ENCODE results near the gene NDUFA9. TPM values are rescaled to one million over a fixed set of nuclear protein-coding genes. Genes with fewer than 3 reads are reported as not detected.

NDUFA9 gene
- 10 to 100 TPM; 30.6 to 75.2 (median 57.8) TPM for total RNA-seq
- long read RNA-seq, full-length matches to known transcripts, result 16 of 17 reads
- long read RNA-seq, partial matches to known transcripts, result 1 of 17 reads
- long read RNA-seq, other reads (novel, unspliced or antisense), result 0 of 17 reads

DNA sequence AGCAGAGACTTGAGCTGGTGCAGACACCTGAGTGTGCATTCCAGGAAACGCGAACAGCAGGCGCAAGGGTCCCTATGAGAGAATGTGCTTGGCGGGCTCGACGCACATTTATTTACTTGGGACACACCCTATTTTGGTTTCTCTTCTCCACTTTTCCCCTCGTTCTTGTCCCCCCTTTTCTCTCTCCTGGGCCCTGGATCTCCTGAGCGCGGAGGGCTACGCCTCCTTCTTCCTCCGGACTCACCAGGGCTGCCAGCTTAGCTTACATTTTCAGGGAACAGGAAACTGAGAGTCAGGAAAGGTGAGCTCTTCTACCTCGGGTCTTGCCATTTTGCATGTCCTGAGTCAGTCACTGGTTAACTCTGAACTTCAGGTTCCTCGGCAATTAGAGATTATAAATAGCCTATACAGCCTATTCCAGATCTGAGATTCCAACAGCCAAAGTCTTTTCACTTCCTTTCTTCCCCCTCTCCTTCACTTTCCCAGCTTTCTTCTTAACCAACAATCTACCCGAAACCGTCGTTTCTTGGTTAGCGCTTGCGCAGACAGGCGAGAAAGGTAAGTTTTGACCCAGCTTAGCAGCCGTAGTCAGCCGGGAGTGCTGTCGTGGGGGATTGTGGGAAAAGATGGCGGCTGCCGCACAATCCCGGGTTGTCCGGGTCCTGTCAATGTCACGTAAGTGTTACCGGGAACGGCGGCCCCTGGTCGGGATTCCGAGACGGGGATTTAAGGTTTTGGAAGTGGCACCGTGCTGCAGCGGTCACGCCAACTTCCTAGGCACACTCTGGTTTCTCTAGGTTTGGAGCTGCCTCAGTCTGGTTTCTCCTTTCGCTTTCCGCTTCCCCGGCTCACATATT, at the start of gene NDUFA9, which contains the start of gene AKAP3:
NDUFA9 (plus strand) TSS at position 614 of the 857 bp plus-strand sequence; CDS start at position 627, 13 bp downstream.
AKAP3 (minus strand) TSS at position 551 of the 857 bp plus-strand sequence. CDS start 10,855 bp downstream, outside the sequence.
- peak; percentile 80 to 90 (median 86) for DNase-seq
- Histone ChIP-seq H3K4me3 (peak within 1 kb of the TSS; percentile 64 to 82 (median 75)), H3K27ac (peak within 1 kb of the TSS; percentile 41 to 73 (median 54)), H3K27me3 (no peaks in the 10 kb centered on the region), H3K4me1 (peaks cover 0 to 16% (median 7%) of the 10 kb centered on the region in 4 donors), H3K9me3 (no peaks in the 10 kb centered on the region), H3K36me3 (no peaks in the 10 kb centered on the region)
- WGBS (ENCODE audit: insufficient coverage, low coverage, low lambda C conversion rate, missing lambda C conversion rate), result 0% methylated on average over 33 of the region's 39 CpGs
- ATAC-seq, result peak; percentile 95 to 99 (median 98)
- intact Hi-C loops (cut with DNase I), result no loop called here
- TF ChIP-seq POLR2A (IDR thresholded peaks at IDR 0.05), result peak; percentile 66
- TF ChIP-seq, protein P1, sequence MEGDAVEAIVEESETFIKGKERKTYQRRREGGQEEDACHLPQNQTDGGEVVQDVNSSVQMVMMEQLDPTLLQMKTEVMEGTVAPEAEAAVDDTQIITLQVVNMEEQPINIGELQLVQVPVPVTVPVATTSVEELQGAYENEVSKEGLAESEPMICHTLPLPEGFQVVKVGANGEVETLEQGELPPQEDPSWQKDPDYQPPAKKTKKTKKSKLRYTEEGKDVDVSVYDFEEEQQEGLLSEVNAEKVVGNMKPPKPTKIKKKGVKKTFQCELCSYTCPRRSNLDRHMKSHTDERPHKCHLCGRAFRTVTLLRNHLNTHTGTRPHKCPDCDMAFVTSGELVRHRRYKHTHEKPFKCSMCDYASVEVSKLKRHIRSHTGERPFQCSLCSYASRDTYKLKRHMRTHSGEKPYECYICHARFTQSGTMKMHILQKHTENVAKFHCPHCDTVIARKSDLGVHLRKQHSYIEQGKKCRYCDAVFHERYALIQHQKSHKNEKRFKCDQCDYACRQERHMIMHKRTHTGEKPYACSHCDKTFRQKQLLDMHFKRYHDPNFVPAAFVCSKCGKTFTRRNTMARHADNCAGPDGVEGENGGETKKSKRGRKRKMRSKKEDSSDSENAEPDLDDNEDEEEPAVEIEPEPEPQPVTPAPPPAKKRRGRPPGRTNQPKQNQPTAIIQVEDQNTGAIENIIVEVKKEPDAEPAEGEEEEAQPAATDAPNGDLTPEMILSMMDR (IDR thresholded peaks at IDR 0.05), result no peak

DNA sequence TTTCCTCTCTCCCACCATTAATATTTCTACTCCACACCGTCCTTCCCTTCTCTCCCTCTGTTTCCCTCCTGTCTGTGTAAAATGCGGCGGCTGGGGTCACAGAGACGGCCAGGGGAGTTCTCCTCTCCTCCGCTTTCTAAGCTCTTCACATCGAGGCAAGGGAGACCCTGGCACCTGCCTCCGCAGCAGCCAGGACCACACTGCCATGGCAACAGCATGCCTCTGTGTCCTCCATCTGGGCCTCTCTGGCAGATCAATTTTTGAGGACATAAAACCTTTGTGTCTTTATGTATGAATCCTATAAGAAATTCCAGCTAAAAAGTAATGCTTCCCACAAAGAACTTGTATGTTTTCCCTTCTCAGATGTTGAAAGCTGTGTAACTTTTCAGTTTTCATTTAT, 45.5 kb upstream of the NDUFA9 start:
- no peak for TF ChIP-seq POLR2A (IDR thresholded peaks at IDR 0.05)
- TF ChIP-seq, protein P1 (IDR thresholded peaks at IDR 0.05), result no peak
- Histone ChIP-seq H3K9me3 (no peaks in the 10 kb centered on the region), H3K36me3 (no peaks in the 10 kb centered on the region), H3K4me3 (no peak overlapping the region), H3K27me3 (no peaks in the 10 kb centered on the region), H3K27ac (no peak overlapping the region), H3K4me1 (peaks cover 0 to 9% (median 2%) of the 10 kb centered on the region in 4 donors)
- WGBS (ENCODE audit: insufficient coverage, low coverage, low lambda C conversion rate, missing lambda C conversion rate), result 47% methylated on average over 7 of the region's 7 CpGs
- intact Hi-C loops (cut with DNase I), result no loop called here
- ATAC-seq (no peak), DNase-seq (no peak)

DNA sequence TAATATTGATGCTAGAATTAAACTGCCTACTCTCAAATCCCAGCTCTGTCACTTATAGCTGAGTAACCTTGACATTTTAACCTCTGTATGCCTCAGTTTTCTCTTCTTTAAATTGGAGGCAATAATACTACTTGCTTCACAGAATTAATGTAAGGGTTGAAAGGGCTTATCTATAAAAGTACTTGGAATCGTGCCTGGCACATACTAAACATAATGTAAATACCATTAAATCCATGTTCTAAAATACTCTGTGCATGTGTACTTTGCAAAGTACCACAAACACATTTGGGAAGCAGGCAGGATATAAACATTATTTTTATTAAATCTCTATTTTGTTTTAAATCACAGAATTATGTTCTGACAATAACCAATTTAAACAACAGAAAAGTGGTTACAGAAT, 45.0 kb upstream of the NDUFA9 start:
- no peak overlapping the region for H3K27ac ChIP-seq
- H3K4me3 ChIP-seq, result no peak overlapping the region
- no peak for DNase-seq
- H3K9me3 ChIP-seq, result no peaks in the 10 kb centered on the region
- intact Hi-C loops (cut with DNase I), result no loop called here
- peaks cover 0 to 9% (median 2%) of the 10 kb centered on the region in 4 donors for H3K4me1 ChIP-seq
- no peak for ATAC-seq
- H3K27me3 ChIP-seq, result no peaks in the 10 kb centered on the region
- WGBS (ENCODE audit: insufficient coverage, low coverage, low lambda C conversion rate, missing lambda C conversion rate), result 27% methylated on average over 1 of the region's 1 CpG
- no peak for TF ChIP-seq POLR2A (IDR thresholded peaks at IDR 0.05)
- TF ChIP-seq, protein P1 (IDR thresholded peaks at IDR 0.05), result no peak
- no peaks in the 10 kb centered on the region for H3K36me3 ChIP-seq

DNA sequence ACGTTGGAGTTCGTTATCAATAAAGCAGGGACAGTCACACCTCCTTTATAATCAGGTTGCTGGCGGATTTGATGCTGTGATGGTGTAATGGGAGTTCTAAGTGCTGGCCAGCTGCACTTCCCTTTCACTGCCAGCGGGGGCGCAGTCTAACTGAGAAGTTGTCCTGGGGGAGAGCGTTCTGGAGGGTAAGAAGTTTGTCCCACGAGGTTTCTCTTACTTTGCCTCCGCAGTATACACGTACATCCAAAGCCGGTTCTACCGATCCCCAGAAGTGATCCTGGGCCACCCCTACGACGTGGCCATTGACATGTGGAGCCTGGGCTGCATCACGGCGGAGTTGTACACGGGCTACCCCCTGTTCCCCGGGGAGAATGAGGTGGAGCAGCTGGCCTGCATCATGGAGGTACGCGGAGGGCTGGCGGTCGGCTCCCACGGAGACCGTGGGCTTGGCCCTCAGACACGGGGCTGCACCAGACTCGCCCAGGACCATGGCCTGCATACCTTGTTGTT, 44.2 kb upstream of the NDUFA9 start:
- Histone ChIP-seq H3K9me3 (no peaks in the 10 kb centered on the region), H3K27ac (peak overlapping the region in 2 of 3 donors; percentile 45 to 56), H3K27me3 (no peaks in the 10 kb centered on the region), H3K4me3 (peak overlapping the region; percentile 85 to 94 (median 90)), H3K36me3 (no peaks in the 10 kb centered on the region), H3K4me1 (peaks cover 0 to 9% (median 2%) of the 10 kb centered on the region in 4 donors)
- 2% methylated on average over 16 of the region's 25 CpGs for WGBS (ENCODE audit: insufficient coverage, low coverage, low lambda C conversion rate, missing lambda C conversion rate)
- DNase-seq (peak; percentile 76 to 84 (median 83)), ATAC-seq (peak; percentile 99 to 100 (median 100))
- TF ChIP-seq, protein P1 (IDR thresholded peaks at IDR 0.05), result peak; percentile 96 to 99 (median 97)
- peak; percentile 36 for TF ChIP-seq POLR2A (IDR thresholded peaks at IDR 0.05)
- intact Hi-C loops (cut with DNase I), result no loop called here
